HepG2 (cell line): ENCODE measurements around the gene LMAN2L. TPM values are rescaled to one million over a fixed set of nuclear protein-coding genes. Genes with fewer than 3 reads are reported as not detected.

Experiments used
- ATAC-seq: fragments of 200-7000 bp; cut with Tn5 transposase; 3 replicates; pipeline ENCODE4 v1.9.1; 2020; ENCODE audit warnings: mild to moderate bottlenecking, moderate library complexity
- BruUV-seq: library from RNA; stranded (reverse); fragments of 400-500 nt; replicated peaks from 2 replicates; lab custom pipeline; 2021; lab: Mats Ljungman, UMichigan
- CTCF ChIA-PET: fragments of 300-600 bp; formaldehyde crosslinking; extraction: SDS; loops from one replicate; lab custom pipeline; 2021; ENCODE audit warnings: low total read pairs, inconsistent platforms, low intra/inter-chr PET ratio; lab: Yijun Ruan, JAX
- POLR2A ChIA-PET: fragments of 350-600 bp; sonication (Branson Sonifier 250); formaldehyde crosslinking; loops from one replicate; lab custom pipeline; 2020; ENCODE audit warnings: antibody characterized with exemption, inconsistent platforms; lab: Yijun Ruan, JAX
- DNase-seq: peaks from one replicate; pipeline ENCODE4 v3.0.0-alpha.2; 2015; ENCODE audit warnings: low spot score
- FAIRE-seq: peaks from 3 replicates; lab custom pipeline; 2011; peaks lifted over from hg19 to GRCh38; lab: Jason Lieb, UNC
- H2AFZ ChIP-seq: one replicate; pipeline ENCODE4 v1.6.1; 2011; ENCODE audit warnings: low read length, inconsistent platforms
- H3K27ac ChIP-seq: fragments of 300-600 bp; 3 replicates; pipeline ENCODE4 v1.8.0; 2011; ENCODE audit warnings: mixed run types, mild to moderate bottlenecking, mixed read lengths, low read length, inconsistent platforms; ENCODE audit not compliant: insufficient read depth; ENCODE audit errors: extremely low read length
- H3K27me3 ChIP-seq, 2 experiments: fragments of 200-600 bp in 1 of 2; 2 replicates in 1 of 2; 3 replicates in 1 of 2; pipeline versions ENCODE4 v1.6.0 to v1.8.0; 2011; ENCODE audit warnings: low read length in 2 of 2, mild to moderate bottlenecking in 2 of 2, moderate library complexity in 2 of 2, inconsistent platforms in 1 of 2; ENCODE audit not compliant: insufficient read depth in 2 of 2, control insufficient read depth in 1 of 2
- H3K36me3 ChIP-seq, 2 experiments: fragments of 200-600 bp in 1 of 2; replicated peaks in 1 of 2; 2 replicates in 1 of 2; 3 replicates in 1 of 2; pipeline versions ENCODE4 v1.5.1 to v1.8.0; 2011; ENCODE audit warnings: low read length in 2 of 2, inconsistent platforms in 1 of 2; ENCODE audit not compliant: insufficient read depth in 2 of 2, control insufficient read depth in 1 of 2
- H3K4me1 ChIP-seq: 2 replicates; pipeline ENCODE4 v1.5.1; 2012; ENCODE audit warnings: low read length, inconsistent platforms; ENCODE audit not compliant: insufficient read depth
- H3K4me2 ChIP-seq: 2 replicates; pipeline ENCODE4 v1.6.0; 2011; ENCODE audit warnings: low read depth, low read length, inconsistent platforms
- H3K4me3 ChIP-seq, 3 experiments: fragments of 200-600 bp in 1 of 3; sonication (generic), shearing (Covaris generic) in 1 of 3; replicated peaks in 1 of 3; 2 replicates each; pipeline ENCODE4 v1.5.1; 2011 to 2016; ENCODE audit warnings: low read length in 3 of 3, inconsistent platforms in 2 of 3, low read depth in 2 of 3, mild to moderate bottlenecking in 2 of 3, control low read depth in 1 of 3, mixed read lengths in 1 of 3; ENCODE audit not compliant: insufficient read depth in 1 of 3
- H3K79me2 ChIP-seq: one replicate; pipeline ENCODE4 v1.6.1; 2011; ENCODE audit warnings: low read length, inconsistent platforms; ENCODE audit not compliant: insufficient read depth
- H3K9ac ChIP-seq: 2 replicates; pipeline ENCODE4 v1.6.0; 2011; ENCODE audit warnings: mild to moderate bottlenecking, low read depth, low read length, inconsistent platforms; ENCODE audit not compliant: insufficient read depth
- H3K9me3 ChIP-seq: 2 replicates; pipeline ENCODE4 v1.5.1; 2012; ENCODE audit warnings: mild to moderate bottlenecking, low read length
- H4K20me1 ChIP-seq: 2 replicates; pipeline ENCODE4 v1.6.0; 2011; ENCODE audit warnings: inconsistent platforms, mild to moderate bottlenecking, low read length, moderate library complexity; ENCODE audit not compliant: insufficient read depth
- FOXA1 ChIP-seq, 2 experiments: fragments of 450-650 bp in 1 of 2; sonication (generic) in 1 of 2; formaldehyde crosslinking in 1 of 2; IDR thresholded peaks; 2 replicates each; pipeline versions ENCODE4 v1.4.0 to v1.6.1; 2016 to 2020; ENCODE audit warnings: missing genetic modification reagents in 1 of 2
- HOXA7 ChIP-seq: sonication (generic); formaldehyde crosslinking; IDR thresholded peaks from 2 replicates; pipeline ENCODE4 v1.8.1; 2022; ENCODE audit warnings: mild to moderate bottlenecking, missing genetic modification reagents, moderate library complexity
- STAG1 ChIP-seq: sonication (generic); formaldehyde crosslinking; IDR thresholded peaks from 2 replicates; pipeline ENCODE4 v1.4.0; 2020; ENCODE audit warnings: missing genetic modification reagents
- TAF15 ChIP-seq: fragments of 200-400 bp; formaldehyde crosslinking; IDR thresholded peaks from one replicate; pipeline ENCODE4 v1.6.1; 2018; ENCODE audit warnings: mild to moderate bottlenecking, low read depth, low read length; ENCODE audit not compliant: poor library complexity, severe bottlenecking
- WGBS: methylation state at CpG from one replicate; pipeline ENCODE4 v1.1.6; 2017; ENCODE audit warnings: low lambda C conversion rate; 5-methylcytosine and 5-hydroxymethylcytosine counted together
- in situ Hi-C: cut with HindIII; loops from 2 replicates; pipeline ENCODE4 v1.10.0; 2017; ENCODE audit warnings: low pct_unique_long_range_greater_than_20kb; ENCODE audit not compliant: extremely low pct_ligation_motif_present
- intact Hi-C: fragments of 100-400 bp; cut with micrococcal nuclease; formaldehyde crosslinking; loops from one replicate; pipeline ENCODE4 v1.10.0; 2022; ENCODE audit not compliant: unreplicated experiment
- polyA plus RNA-seq, 8 experiments: library from polyadenylated mRNA; depleted of rRNA in 3 of 8; stranded (reverse) in 7 of 8; unstranded in 1 of 8; fragments of >200 nt; fragmentation: Illumina TruSeq in 4 of 8; extraction: Trizol in 4 of 8; gene quantifications; 2 replicates each; pipeline versions ENCODE4 v1.2.1 to v1.2.3, GENCODE V29; 2011 to 2016; ENCODE audit warnings: low read depth in 4 of 8, missing spikeins in 1 of 8, mixed read lengths in 1 of 8; ENCODE audit not compliant: insufficient read depth in 1 of 8
- total RNA-seq, 5 experiments: library from RNA; depleted of rRNA; stranded (reverse); fragments of >200 nt; fragmentation: Illumina TruSeq; extraction: Trizol; gene quantifications; 2 replicates each; pipeline ENCODE4 v1.2.3, GENCODE V29; 2016; ENCODE audit warnings: low read depth in 1 of 5
- TF ChIP-seq, protein P1 (sequence below): sonication (generic); formaldehyde crosslinking; IDR thresholded peaks from 2 replicates; pipeline ENCODE4 v1.5.0; 2020; ENCODE audit warnings: mild to moderate bottlenecking, missing genetic modification reagents, moderate library complexity

The LMAN2L gene
- total and polyA plus RNA-seq, 2 of the 13 experiments (the other 11 are each of a cell fraction or from before 2014, with no cell fraction given) = 39.1 to 57.9 TPM

DNA sequence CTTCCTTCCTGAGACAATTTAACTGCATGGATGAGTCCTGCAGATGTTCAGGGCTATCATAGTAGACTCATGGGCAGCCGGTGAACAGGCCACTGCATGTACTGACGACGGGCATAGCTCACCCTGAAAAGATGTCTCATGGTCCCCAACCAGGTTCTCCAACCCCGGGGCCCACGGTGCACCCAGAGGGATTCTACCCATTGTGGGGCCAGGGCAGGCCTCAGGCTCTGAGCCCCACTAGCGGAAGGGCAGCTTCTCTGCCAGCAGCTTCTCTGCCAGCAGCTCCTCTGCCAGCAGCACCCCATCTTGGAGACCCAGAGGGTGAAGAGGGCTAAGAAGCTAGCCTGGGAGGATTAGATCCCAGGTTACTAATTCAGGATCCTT is 17.6 kb upstream of the LMAN2L start:
- BruUV-seq = no TSS peak
- POLR2A ChIA-PET = interaction anchor here (1.5 kb wide), 1 partner anchor 120 kb away, joined by 4 read pairs; the partner anchor contains the start of gene KANSL3
- FAIRE-seq = no peak

DNA sequence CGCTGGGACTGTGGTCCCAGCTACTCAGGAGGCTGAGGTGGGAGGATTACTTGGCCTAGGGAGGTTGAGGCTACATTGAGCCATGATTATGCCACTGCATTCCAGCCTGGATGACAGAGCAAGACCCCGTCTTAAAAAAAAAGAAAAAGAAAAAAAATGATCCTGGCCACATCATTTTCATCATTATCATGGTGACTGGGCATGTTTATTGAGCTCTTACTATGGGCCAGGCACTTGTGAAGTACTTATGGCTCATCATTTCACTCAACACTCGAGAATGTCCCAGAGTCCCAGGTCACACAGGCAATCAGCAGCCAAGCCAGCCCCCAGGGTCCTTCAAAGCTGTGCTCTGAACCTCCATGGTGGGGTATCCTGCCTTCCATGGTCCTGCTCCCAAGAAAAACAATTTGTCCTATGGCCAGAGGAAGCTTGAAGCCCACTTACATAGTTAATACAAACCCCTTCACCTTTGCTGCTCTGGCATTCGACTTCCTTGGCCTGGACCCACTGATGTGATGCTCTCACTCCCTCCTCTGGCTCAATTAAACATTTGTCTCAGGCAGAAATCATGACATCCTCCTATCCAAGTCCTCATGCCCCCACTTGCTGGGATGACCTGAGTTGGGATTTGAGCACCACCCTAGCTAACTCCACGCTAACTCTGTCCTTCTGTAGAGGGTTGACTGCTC is 17.1 kb upstream of the LMAN2L start:
- H3K36me3 ChIP-seq = no peaks in the 10 kb centered on the region
- no peak for ATAC-seq
- H3K4me1 ChIP-seq = peaks cover 33% of the 10 kb centered on the region
- no peak overlapping the region for H3K4me2 ChIP-seq
- H3K27ac ChIP-seq = no peak overlapping the region
- in situ Hi-C loops = no loop called here
- CTCF ChIA-PET = no interaction called here
- DNase-seq = no peak
- no TSS peak for BruUV-seq
- peak; percentile 41 for TF ChIP-seq STAG1 (CRISPR knock-in tag)
- TF ChIP-seq, protein P1, sequence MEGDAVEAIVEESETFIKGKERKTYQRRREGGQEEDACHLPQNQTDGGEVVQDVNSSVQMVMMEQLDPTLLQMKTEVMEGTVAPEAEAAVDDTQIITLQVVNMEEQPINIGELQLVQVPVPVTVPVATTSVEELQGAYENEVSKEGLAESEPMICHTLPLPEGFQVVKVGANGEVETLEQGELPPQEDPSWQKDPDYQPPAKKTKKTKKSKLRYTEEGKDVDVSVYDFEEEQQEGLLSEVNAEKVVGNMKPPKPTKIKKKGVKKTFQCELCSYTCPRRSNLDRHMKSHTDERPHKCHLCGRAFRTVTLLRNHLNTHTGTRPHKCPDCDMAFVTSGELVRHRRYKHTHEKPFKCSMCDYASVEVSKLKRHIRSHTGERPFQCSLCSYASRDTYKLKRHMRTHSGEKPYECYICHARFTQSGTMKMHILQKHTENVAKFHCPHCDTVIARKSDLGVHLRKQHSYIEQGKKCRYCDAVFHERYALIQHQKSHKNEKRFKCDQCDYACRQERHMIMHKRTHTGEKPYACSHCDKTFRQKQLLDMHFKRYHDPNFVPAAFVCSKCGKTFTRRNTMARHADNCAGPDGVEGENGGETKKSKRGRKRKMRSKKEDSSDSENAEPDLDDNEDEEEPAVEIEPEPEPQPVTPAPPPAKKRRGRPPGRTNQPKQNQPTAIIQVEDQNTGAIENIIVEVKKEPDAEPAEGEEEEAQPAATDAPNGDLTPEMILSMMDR = peak; percentile 42
- no peak for TF ChIP-seq TAF15
- intact Hi-C loops = no loop called here
- no peaks in the 10 kb centered on the region for H4K20me1 ChIP-seq
- 51% methylated on average over 5 of the region's 5 CpGs for WGBS
- no peak overlapping the region for H3K9ac ChIP-seq
- POLR2A ChIA-PET = interaction anchor here (1.5 kb wide), 1 partner anchor 119 kb away, joined by 4 read pairs; the partner anchor contains the start of gene KANSL3
- H2AFZ ChIP-seq = no peak overlapping the region
- H3K79me2 ChIP-seq = peaks cover 4% of the 10 kb centered on the region
- no peak for FAIRE-seq
- no peak overlapping the region for H3K4me3 ChIP-seq
- H3K9me3 ChIP-seq = no peaks in the 10 kb centered on the region
- peaks cover 3 to 18% of the 10 kb centered on the region in 2 experiments; a peak in 3 of 5 replicates for H3K27me3 ChIP-seq

More for the DNA sequence above, 17.6 kb upstream of the LMAN2L start:
- WGBS = 54% methylated on average over 6 of the region's 6 CpGs
- in situ Hi-C loops = no loop called here
- DNase-seq (no peak), ATAC-seq (no peak)
- no peak overlapping the region for H2AFZ ChIP-seq
- CTCF ChIA-PET = no interaction called here
- no peak overlapping the region for H3K4me3 ChIP-seq
- TF ChIP-seq HOXA7 (0 out of 2 replicates have a peak, but pooled peaks have one; percentile 44), FOXA1 (IDR thresholded peaks at IDR 0.05) (no peak), FOXA1 (CRISPR knock-in tag; IDR thresholded peaks at IDR 0.05) (no peak)
- intact Hi-C loops = no loop called here
- no peaks in the 10 kb centered on the region for H4K20me1 ChIP-seq
- no peaks in the 10 kb centered on the region for H3K9me3 ChIP-seq
- peaks cover 9% of the 10 kb centered on the region for H3K79me2 ChIP-seq
- no peaks in the 10 kb centered on the region for H3K36me3 ChIP-seq
- no peak overlapping the region for H3K27ac ChIP-seq
- peaks cover 38% of the 10 kb centered on the region for H3K4me1 ChIP-seq
- H3K4me2 ChIP-seq = no peak overlapping the region
- H3K27me3 ChIP-seq = peaks cover 3 to 18% of the 10 kb centered on the region in 2 experiments; a peak in 3 of 5 replicates
- no peak overlapping the region for H3K9ac ChIP-seq
